NCI-H748 treated with DMSO at 0.1 percent for 48 hours (cell line): ENCODE measurements around the gene RNF138.
A peak's percentile ranks its signal among the peaks of the same experiment; 100 is the strongest.
"Not testable (repeated sequence)": the region's sequence is repeated elsewhere in the genome, so short reads cannot be mapped to it uniquely, and the experiment has no call there.

Experiments used
- DNase-seq: peaks from one replicate; lab custom pipeline; 2025; lab: John Stamatoyannopoulos, UW

Gene RNF138

GRCh38 chr18:32095192-32095899, 3.7 kb downstream of the RNF138 start:
- no peak for DNase-seq

DNA sequence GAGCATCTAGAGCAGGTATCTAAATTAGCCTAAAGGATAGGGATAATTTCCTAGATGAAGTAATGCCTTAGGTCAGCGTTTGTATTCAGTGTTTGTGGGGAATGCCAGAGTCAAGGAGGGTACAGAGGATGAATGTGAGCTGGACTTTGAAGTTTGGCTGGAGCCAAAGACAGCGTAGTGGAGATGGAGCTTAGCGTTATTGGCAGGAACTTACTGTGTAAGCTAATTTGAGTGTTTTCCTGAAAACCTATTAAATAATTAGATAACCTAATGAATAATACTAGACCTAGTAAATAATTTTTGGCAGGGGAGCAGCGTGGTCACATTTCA, 4.2 kb downstream of the RNF138 start:
- DNase-seq = no peak

- no peak for DNase-seq
These were observed 5.3 kb downstream of the RNF138 start for GRCh38 chr18:32096946-32097345.

DNA sequence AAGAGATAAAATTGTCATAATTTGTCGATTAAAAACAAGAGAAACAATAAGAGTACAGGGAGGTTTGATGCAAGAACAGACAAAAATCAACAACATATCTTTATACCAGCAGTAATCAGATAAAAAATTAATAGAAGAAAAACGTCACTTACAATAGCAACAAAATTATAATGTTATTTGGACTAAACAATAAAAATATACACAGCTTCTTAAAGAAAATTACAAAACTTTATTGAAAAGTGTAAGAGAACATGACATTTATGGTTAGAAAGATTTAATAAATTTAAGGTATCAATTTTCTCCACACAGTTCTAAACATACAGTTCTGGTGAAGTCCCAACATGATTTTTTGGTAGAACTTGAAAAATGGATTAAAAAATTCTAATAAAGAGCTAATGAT, 12.8 kb downstream of the RNF138 start:
- no peak for DNase-seq

DNA sequence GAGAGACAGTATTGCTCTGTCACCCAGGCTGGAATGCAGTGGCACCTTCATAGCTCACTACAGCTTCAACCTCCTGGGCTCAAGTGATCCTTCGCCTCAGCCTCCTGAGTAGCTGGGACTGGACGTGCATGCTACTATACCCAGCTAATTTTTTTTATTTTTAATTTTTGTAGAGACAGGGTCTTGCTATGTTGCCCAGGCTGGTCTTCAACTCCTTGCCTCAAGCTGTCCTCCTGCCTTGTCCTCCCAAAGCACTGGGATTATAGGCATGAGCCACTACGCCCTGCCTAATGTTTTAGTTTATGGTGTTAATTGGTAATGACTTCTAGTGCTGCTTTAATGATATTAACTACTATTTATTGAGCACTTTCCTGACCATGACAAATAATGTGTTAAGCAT, 18.3 kb downstream of the RNF138 start:
- no peak for DNase-seq

DNA sequence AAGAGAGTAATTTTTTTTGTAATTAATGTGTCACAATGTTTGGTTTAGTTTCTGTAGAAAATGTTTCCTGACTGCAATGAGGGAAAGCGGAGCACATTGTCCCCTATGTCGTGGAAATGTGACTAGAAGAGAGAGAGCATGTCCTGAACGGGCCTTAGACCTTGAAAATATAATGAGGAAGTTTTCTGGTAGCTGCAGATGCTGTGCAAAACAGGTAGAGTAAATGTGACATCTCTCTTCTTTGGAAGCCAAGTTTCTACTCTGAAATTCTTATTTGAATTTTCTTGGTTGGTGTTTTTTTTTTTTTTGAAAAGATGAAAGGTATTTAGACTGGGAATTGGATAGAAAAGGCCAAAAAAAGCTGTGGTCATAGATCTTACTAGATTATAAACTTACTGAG, 20.0 kb downstream of the RNF138 start:
- no peak for DNase-seq

- no peak for DNase-seq
These were observed 21.2 kb downstream of the RNF138 start for GRCh38 chr18:32112826-32113225.

GRCh38 chr18:32114293-32114942, 22.7 kb downstream of the RNF138 start:
- no peak for DNase-seq

GRCh38 chr18:32122039-32122438, 30.4 kb downstream of the RNF138 start:
- DNase-seq = no peak

DNA sequence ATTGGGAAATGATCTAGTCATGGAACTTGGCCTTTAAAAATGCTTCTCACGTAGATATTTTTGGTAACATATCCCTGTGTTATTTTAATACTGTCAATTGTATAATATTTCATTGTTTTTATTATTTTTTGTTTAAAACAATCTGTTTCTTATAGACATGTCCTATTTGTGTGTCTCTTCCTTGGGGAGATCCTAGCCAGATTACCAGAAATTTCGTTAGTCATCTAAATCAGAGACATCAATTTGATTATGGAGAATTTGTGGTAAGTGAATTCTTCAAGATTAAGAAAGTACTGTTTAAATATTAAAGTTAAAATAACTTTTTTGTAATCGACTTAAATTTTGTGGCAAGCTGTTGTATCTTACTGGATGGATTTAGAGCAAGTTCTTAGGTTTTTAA, 34.9 kb downstream of the RNF138 start:
- no peak for DNase-seq

DNA sequence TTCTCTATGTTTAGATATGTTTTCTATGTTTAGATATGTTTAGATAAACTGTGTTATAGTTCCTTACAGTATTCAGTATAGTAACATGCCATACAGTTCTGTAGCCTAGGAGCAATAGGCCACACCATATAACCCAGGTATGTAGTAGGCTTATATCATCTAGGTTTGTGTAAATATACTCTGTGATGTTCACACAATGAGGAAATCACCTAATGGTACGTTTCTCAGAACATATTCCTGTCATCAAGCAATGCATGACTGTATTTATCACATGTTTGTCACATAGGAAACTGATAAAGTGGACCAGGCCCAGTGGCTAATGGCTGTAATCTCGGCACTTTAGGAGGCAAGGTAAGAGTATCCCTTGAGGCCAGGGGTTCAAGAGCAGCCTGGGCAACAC, 44.0 kb downstream of the RNF138 start:
- no peak for DNase-seq

DNA sequence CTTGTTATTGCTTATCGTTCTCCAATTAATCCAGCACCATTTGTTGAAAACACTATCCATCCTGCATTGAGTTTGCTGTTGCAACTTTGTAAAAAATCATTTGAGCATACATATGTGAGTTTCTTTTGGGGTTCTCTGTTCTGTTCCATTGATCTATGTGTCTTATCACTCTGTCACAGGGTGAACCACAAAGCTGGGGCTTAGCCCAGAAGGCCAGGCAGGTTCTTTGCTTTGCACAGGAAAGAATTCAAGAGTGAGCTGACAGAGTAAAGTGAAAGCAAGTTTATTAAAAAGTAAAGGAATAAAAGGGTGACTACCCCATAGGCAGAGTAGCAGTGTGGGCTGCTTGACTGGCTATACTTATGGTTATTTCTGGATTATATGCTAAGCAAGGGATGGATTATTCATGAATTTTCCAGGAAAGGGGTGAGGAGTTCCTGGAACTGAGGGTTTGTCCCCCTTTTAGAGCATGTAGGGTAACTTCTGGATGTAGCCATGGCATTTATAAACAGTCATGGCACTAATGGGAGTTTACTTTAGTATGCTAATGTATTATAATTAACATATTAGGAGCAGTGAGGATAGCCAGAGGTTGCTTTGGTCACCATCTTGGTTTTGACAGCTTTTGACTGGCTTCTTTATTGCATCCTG, 46.8 kb downstream of the RNF138 start:
- no peak for DNase-seq

DNA sequence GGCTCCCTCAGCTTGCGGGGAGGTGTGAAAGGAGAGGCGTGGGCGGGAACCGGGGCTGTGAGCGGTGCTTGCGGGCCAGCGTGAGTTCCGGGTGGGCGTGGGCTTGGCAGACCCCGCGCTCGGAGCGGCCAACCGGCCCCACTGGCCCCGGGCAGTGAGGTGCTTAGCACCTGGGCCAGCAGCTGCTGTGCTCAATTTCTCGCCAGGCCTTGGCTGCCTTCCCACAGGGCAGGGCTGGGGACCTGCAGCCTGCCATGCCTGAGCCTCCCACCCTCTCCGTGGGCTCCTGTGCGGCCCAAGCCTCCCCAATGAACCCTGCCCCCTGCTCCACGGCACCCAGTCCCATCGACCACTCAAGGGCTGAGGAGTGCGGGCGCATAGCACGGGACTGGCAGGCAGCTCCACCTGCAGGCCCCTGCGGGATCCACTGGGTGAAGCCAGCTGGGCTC, 48.2 kb downstream of the RNF138 start:
- DNase-seq = no peak

GRCh38 chr18:32148185-32148870, 56.7 kb downstream of the RNF138 start:
- no peak for DNase-seq

DNA sequence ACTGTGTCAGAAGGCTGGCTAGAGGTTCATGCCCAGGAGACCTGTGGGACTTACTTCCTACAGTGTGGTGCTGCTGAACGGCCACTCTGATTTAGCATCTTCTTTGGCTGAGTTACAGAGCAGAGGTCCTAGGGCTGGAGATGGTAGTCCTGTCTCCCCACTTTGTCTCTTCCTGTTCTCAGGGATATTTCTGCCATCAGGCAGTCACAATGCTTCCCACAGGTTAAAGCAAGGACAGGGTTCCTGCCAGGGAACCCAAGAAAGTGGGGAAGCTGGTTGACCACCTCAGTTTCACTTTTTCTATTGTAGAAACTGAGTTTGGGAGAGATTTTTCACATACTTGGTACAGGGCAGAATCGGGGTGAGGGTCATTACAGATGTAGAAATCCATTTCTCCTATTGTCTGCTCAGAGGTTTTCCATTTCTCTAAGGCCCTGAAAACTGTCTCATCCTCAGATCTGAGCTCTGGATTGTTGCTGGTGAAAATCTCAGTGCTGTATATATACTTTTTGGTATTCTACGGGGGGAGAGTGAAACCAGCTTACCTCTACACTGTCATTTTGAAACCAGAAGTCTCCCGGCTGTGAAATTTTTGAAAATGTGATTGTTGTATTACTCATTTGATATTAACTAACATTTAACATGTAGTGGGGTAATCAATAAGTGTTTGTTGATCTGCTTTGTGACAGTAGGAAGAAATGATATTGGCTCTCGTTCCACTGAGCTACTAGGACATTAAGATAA, 61.2 kb downstream of the RNF138 start:
- no peak for DNase-seq

DNA sequence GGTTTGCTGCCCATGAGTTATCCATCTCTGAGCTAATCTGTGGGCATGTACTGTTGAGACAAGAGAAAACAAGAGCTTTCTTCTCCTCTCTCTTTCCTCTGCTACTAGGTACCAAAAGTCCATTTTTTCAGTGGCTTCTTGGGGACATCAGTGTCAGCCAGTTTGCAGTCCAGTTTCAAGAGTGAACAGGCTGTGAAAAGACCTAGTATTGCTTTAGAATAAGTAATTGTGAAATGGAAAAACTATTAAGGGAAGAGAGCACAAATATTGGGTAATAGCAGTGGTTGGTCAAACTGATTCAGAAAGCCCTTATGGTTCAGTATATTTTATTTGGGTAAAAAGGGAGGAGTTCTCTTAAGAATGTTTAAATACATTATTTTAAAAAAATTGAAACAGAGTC, 65.2 kb downstream of the RNF138 start:
- no peak for DNase-seq

GRCh38 chr18:32157580-32157979, 65.9 kb downstream of the RNF138 start:
- DNase-seq = no peak

GRCh38 chr18:32158108-32158624, 66.5 kb downstream of the RNF138 start:
- DNase-seq = peak; percentile 96

GRCh38 chr18:32158631-32159030, 67.0 kb downstream of the RNF138 start:
- DNase-seq = not testable (repeated sequence)

DNA sequence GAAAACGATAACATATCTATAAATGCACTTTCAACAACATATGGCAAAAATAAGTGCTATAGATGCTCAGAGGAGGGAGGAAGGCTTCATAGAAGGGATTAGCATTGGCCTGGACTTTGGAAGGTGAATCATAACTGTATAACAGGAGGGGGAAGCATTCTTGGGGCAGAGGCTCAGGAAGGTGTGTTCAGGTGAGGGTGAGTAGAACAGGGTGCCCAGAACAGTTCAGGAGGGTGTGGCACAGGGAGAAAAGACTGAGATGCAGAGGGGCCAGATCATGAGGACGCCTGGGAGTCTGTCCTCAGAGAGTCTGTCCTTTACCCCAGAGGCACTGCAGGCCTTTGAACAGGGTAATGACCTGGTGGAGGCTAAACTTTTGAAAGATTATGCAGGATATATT, 68.9 kb downstream of the RNF138 start:
- DNase-seq = no peak

- no peak for DNase-seq
These were observed 76.5 kb downstream of the RNF138 start for GRCh38 chr18:32167980-32168730.
